Left lung (tissue), 10 donors: ENCODE measurements around the gene FXYD4. TPM values are rescaled to one million over a fixed set of nuclear protein-coding genes. Genes with fewer than 3 reads are reported as not detected.

ENCODE experiments used
- ATAC-seq: fragments of 200-7000 bp; cut with Tn5 transposase; one replicate; pipeline ENCODE4 v1.9.1; 2020; ENCODE audit warnings: moderate library complexity
- DNase-seq, 4 donors: peaks; one replicate each; pipeline ENCODE4 v3.0.0-alpha.2; 2013 to 2020
- H3K27ac ChIP-seq, 2 donors: fragments of 200-600 bp; sonication (generic) in 1 of 2; one replicate each; pipeline versions ENCODE4 v1.5.0 to v1.8.0; 2020 to 2021
- H3K27me3 ChIP-seq, 2 donors: fragments of 200-600 bp; sonication (generic) in 1 of 2; one replicate each; pipeline versions ENCODE4 v1.5.0 to v1.8.0; 2020 to 2021
- H3K36me3 ChIP-seq, 2 donors: fragments of 200-600 bp; sonication (generic) in 1 of 2; one replicate each; pipeline versions ENCODE4 v1.5.0 to v1.8.0; 2020 to 2021
- H3K4me1 ChIP-seq, 2 donors: fragments of 200-600 bp; one replicate each; pipeline ENCODE4 v1.8.0; 2021
- H3K4me3 ChIP-seq, 2 donors: fragments of 200-600 bp; sonication (generic) in 1 of 2; one replicate each; pipeline versions ENCODE4 v1.5.0 to v1.8.0; 2020 to 2021; ENCODE audit warnings: mild to moderate bottlenecking in 1 of 2
- H3K9me3 ChIP-seq, 2 donors: fragments of 200-600 bp; sonication (generic) in 1 of 2; one replicate each; pipeline versions ENCODE4 v1.5.0 to v1.8.0; 2020 to 2021
- intact Hi-C, 2 donors: fragments of 100-400 bp; cut with DNase I; formaldehyde crosslinking; loops; one replicate each; pipeline versions ENCODE4 v1.11.2 to v1.14.2; 2022
- polyA plus RNA-seq, 6 donors: library from polyadenylated mRNA; unstranded; fragments of 120-200 nt; gene quantifications; one replicate each; pipeline ENCODE4 v1.2.1, GENCODE V29; 2013; ENCODE audit not compliant: insufficient read length in 6 of 6
- total RNA-seq, 2 donors: library from RNA; stranded (reverse); fragmentation: NEBNext Ultra II Directional; extraction: Animal tissue kit (Norgen Biotek cat#: 25700); gene quantifications; one replicate each; pipeline ENCODE4 v1.2.1, GENCODE V29; 2021
- TF ChIP-seq, protein P1 (sequence below), 2 donors: fragments of 200-600 bp; sonication (generic) in 1 of 2; IDR thresholded peaks; one replicate each; pipeline versions ENCODE4 v1.5.0 to v1.8.0; 2021; ENCODE audit warnings: antibody characterized with exemption in 2 of 2
- donor health status: DM: no; HTN: yes; CAD: no.
- donor health status: DM: no; HTN: no; CAD: no.

FXYD4 gene
- total and polyA plus RNA-seq, 8 donors = 1.0 to 6.0 TPM; not detected in 6

DNA sequence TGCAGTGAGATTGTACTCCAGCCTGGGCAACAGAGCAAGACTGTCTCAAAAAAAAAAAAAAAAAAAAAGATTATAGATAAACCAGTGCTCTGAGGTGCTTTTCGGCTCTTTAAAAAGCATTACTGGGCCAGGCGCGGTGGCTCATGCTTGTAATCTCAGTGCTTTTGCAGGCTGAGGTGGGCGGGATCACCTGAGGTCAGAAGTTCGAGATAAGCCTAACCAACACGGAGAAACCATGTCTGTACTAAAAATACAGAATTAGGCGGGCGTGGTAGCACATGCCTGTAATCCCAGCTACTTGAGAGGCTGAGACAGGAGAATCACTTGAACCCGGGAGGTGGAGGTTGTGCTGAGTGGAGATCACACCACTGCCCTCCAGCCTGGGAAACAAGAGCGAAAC is 44.1 kb downstream of the FXYD4 start:
- no peak for DNase-seq
- Histone ChIP-seq H3K27ac (no peak overlapping the region), H3K27me3 (no peaks in the 10 kb centered on the region), H3K4me1 (peaks cover 0 to 31% of the 10 kb centered on the region in 2 donors), H3K36me3 (no peaks in the 10 kb centered on the region), H3K9me3 (no peaks in the 10 kb centered on the region), H3K4me3 (no peak overlapping the region)
- no peak for ATAC-seq
- intact Hi-C loops = no loop called here
- TF ChIP-seq, protein P1, sequence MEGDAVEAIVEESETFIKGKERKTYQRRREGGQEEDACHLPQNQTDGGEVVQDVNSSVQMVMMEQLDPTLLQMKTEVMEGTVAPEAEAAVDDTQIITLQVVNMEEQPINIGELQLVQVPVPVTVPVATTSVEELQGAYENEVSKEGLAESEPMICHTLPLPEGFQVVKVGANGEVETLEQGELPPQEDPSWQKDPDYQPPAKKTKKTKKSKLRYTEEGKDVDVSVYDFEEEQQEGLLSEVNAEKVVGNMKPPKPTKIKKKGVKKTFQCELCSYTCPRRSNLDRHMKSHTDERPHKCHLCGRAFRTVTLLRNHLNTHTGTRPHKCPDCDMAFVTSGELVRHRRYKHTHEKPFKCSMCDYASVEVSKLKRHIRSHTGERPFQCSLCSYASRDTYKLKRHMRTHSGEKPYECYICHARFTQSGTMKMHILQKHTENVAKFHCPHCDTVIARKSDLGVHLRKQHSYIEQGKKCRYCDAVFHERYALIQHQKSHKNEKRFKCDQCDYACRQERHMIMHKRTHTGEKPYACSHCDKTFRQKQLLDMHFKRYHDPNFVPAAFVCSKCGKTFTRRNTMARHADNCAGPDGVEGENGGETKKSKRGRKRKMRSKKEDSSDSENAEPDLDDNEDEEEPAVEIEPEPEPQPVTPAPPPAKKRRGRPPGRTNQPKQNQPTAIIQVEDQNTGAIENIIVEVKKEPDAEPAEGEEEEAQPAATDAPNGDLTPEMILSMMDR (IDR thresholded peaks at IDR 0.05) = no peak

DNA sequence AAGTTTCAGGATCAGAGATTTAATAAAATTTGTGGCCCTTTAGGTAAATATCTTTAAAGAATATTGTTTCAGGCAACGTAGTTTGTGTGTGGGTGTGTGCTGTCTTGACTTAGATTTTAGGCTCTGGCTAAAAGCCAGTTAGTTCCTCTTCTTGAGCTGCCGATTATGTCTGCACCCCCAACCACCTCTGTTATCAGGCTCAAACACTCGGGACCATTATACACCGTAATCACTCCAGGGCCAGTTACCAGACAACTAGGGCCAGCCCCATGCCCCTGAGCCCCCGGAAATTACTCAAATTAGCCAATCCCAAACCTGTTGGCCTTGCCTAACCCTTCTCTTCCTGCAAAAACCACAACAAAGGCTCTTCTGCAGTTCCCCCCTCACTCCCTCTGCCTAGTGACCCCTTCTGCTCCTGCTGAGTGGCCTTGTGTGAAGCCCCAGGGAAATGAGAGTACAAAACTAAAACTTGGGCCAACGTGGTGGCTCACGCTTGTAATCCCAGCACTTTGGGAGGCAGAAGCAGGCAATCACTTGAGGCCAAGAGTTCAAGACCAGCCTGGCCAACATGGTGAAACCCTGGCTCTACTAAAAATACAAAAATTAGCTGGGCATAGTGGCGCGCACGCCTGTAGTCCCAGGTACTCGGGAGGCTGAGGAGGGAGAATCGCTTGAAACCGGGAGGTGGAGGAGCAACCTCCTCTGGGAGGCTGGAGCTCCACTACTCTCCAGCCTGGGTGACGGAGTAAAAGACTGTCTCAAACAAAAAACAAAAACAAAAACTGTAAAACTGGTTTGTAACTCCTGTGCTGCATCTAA is 46.7 kb downstream of the FXYD4 start:
- intact Hi-C loops = no loop called here
- Histone ChIP-seq H3K4me1 (peaks cover 0 to 41% of the 10 kb centered on the region in 2 donors), H3K27ac (peak overlapping the region; percentile 7 to 83), H3K9me3 (no peaks in the 10 kb centered on the region), H3K36me3 (no peaks in the 10 kb centered on the region), H3K4me3 (no peak overlapping the region), H3K27me3 (no peaks in the 10 kb centered on the region)
- ATAC-seq = no peak
- TF ChIP-seq, protein P1 (IDR thresholded peaks at IDR 0.05) = no peak
- no peak for DNase-seq

DNA sequence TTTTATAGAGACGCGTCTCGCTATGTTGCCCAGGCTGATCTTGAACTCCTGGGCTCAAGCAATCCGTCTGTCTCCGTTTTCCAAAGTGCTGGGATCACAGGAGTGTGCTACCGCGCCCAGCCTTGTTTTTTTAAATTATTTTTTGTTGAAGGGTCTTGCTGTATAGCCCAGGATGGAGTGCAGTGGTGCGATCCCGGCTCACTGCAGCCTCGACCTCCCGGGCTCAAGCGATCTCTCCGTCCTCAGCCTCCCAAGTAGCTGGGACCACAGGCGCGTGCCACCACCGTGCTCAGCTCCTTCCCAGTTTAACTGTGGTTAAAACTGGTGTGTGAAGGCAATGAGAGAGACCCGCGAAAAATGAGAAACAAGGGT is 48.5 kb downstream of the FXYD4 start:
- intact Hi-C loops = no loop called here

DNA sequence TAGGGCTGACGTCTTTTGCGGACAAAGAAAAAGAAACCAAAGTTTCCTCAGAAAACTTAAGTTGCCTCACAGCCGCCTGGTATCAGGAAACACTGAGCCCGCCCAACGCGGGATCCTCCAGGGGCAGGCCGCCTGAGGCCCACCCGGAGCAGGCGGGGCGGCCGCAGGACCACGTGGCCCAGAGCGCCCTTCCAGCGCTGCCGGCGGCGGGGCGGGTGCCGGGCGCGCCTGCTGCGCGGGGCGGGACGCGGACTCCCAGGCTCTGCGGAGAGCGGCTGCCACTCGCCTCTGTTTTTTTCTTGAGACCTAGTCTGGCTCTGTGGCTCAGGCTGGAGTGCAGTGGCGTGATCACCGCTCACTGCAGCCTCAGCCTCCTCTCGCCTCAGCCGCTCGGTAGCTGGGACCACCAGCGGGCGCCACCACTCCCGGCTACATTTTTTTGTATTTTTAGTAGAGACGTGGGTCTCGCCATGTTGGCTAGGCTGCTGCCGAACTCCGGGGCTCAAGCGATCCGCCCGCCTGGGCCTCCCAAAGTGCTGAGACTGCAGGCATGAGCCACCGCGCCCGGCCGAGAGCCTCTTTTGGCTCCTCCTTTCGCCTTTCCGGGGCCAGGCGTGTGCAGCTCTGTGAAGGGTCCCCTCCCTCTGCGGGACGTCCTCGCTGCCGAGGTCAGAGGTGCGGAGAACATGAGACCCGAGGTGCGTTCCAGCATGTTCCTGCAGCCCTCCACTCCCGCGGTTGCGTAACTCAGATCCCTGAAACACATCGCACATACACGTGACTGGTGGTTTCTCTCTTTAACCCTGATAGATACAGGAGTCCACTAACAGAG is 49.1 kb downstream of the FXYD4 start:
- Histone ChIP-seq H3K4me1 (peaks cover 0 to 41% of the 10 kb centered on the region in 2 donors), H3K27ac (peak overlapping the region; percentile 99 to 100), H3K36me3 (no peaks in the 10 kb centered on the region), H3K27me3 (no peaks in the 10 kb centered on the region), H3K4me3 (peak overlapping the region; percentile 51 to 56), H3K9me3 (no peaks in the 10 kb centered on the region)
- peak; percentile 81 to 96 (median 92) for DNase-seq
- intact Hi-C loops = no loop called here
- TF ChIP-seq, protein P1 (IDR thresholded peaks at IDR 0.05) = no peak
- peak; percentile 98 for ATAC-seq

More for the DNA sequence above, 48.5 kb downstream of the FXYD4 start:
- DNase-seq (no peak), ATAC-seq (no peak)
- H3K36me3 ChIP-seq = no peaks in the 10 kb centered on the region
- H3K4me1 ChIP-seq = peaks cover 0 to 41% of the 10 kb centered on the region in 2 donors
- TF ChIP-seq, protein P1 (IDR thresholded peaks at IDR 0.05) = no peak
- H3K27me3 ChIP-seq = no peaks in the 10 kb centered on the region
- no peaks in the 10 kb centered on the region for H3K9me3 ChIP-seq
- H3K27ac ChIP-seq = peak overlapping the region; percentile 99 to 100
- peak overlapping the region; percentile 51 to 56 for H3K4me3 ChIP-seq

DNA sequence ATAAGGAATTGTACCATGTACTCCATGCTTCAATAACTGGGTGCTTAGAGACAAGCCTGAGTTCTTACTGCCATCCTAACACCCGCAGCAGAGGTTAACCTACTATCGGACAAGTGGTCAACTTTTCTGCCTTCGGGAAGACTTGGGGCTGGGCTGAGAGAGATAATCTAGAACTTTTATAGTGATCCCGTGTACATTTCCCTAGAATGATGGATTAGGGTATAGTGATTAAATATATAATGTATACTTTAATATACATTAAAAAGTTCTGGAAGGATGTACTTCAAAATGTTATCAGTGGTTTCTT is 49.7 kb downstream of the FXYD4 start:
- intact Hi-C loops = no loop called here
- no peaks in the 10 kb centered on the region for H3K36me3 ChIP-seq
- H3K27me3 ChIP-seq = no peaks in the 10 kb centered on the region
- peak overlapping the region; percentile 99 to 100 for H3K27ac ChIP-seq
- ATAC-seq (no peak), DNase-seq (no peak)
- H3K4me1 ChIP-seq = peaks cover 0 to 41% of the 10 kb centered on the region in 2 donors
- H3K9me3 ChIP-seq = no peaks in the 10 kb centered on the region
- TF ChIP-seq, protein P1 (IDR thresholded peaks at IDR 0.05) = no peak
- H3K4me3 ChIP-seq = peak overlapping the region; percentile 51 to 56
